ENCODE measurements around the gene AP3B1.

GRCh38 chr5:78076351-78076750, 218.1 kb downstream of the AP3B1 start:
- no peak for TF ChIP-seq CTCF (IDR thresholded peaks at IDR 0.05)
- no peak for TF ChIP-seq POLR2A (IDR thresholded peaks at IDR 0.05)

Measured in testis (tissue), 2 donors.